VCaP (cell line): ENCODE results near the gene TOMM34.

Experiments
- H3K27ac ChIP-seq: fragments of 450-650 bp; 2 replicates; pipeline ENCODE4 v1.5.1; 2017
- CTCF ChIP-seq: fragments of 450-650 bp; conservative IDR thresholded peaks from 2 replicates; pipeline ENCODE4 v1.5.1; 2017; ENCODE audit warnings: mild to moderate bottlenecking, moderate library complexity

The TOMM34 gene

GRCh38 chr20:44960103-44960852 is at the start of gene TOMM34:
Gene TOMM34, minus strand, starts transcription at chr20:44960397. Its CDS starts 64 bp downstream, at chr20:44960333.
- peak within 1 kb of the TSS; percentile 82 for H3K27ac ChIP-seq
- no peak for TF ChIP-seq CTCF

GRCh38 chr20:45008521-45009049 is 48.4 kb upstream of the TOMM34 start:
- no peak for TF ChIP-seq CTCF
- no peak overlapping the region for H3K27ac ChIP-seq

- H3K27ac ChIP-seq = no peak overlapping the region
- no peak for TF ChIP-seq CTCF
Observed at GRCh38 chr20:44997668-44998067, 37.5 kb upstream of the TOMM34 start.

GRCh38 chr20:44997171-44997570 is 37.0 kb upstream of the TOMM34 start:
- no peak for TF ChIP-seq CTCF
- no peak overlapping the region for H3K27ac ChIP-seq

GRCh38 chr20:44993343-44993742 is 33.1 kb upstream of the TOMM34 start:
- no peak for TF ChIP-seq CTCF
- no peak overlapping the region for H3K27ac ChIP-seq

GRCh38 chr20:44990957-44991356 is 30.8 kb upstream of the TOMM34 start:
- no peak overlapping the region for H3K27ac ChIP-seq
- TF ChIP-seq CTCF = no peak

- H3K27ac ChIP-seq = no peak overlapping the region
Observed at GRCh38 chr20:44990425-44990824, 30.2 kb upstream of the TOMM34 start.

More at GRCh38 chr20:44990425-44990824, 30.2 kb upstream of the TOMM34 start:
- TF ChIP-seq CTCF = no peak
